Amniotic epithelial cell (primary cell): ENCODE measurements around the gene RARG.

Experiments used
- DNase-seq: peaks from one replicate; pipeline ENCODE4 v3.0.0-alpha.2; 2010; ENCODE audit warnings: low read depth

RARG gene

GRCh38 chr12:53231921-53232645 is at the start of gene RARG:
RARG (minus strand) TSS chr12:53232209; CDS start chr12:53227545, 4,664 bp downstream.
- no peak for DNase-seq

DNA sequence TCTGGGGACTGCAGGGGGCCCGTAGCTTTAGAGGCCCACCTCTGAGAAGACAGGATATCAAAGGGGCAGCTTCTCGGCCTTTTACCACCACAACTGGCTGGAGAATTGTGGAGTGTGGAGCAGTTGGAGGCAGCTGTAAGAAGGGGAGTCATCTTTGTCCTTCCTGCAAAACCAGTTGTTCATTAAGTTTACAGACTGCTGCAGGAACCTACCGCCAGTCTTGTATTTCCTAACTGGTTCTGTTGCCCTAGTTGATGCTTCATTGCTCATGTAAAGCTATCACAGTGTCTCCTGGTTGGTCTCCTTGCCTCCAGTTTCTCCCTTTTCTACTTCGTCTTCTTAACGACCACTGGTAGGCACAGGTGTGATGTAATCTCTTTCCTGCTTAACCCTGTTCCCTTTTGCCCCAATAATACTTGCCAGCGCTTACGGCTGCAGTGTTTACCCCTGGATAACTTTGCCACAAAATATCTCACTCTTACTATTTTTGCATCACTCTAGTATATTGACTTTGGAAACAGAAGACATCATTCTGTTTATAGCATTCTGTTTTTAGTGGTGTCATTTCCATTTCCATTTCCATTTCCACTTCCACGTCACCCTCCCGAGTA is 48.0 kb upstream of the RARG start:
- DNase-seq, result no peak

DNA sequence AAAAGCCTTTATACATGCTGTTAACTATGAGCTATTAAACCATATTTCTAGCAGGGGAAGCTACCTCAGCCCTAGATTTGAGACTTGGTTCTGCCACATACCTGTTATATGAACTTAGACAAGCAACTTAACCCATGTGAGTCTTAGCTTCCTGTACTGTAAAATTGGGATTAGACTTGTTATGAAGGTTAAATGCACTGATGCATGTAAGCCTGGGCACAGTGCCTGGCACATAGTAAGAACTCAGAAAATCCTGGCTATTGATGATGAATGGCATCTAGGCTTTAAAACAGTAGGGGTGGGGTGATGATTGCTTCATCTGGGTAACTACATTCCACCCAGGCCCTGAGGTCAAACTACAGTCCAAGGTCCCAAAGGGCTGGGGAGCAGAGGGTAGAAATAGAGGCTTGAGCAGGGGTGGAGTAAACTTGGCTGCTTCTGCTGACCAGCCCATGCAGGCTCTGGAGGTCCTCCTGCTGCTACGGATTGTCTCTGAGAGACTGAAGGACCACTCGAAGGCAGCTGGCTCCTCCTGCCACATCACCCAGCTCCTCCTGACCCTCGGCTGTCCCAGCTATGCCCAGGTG is 47.4 kb upstream of the RARG start:
- no peak for DNase-seq

DNA sequence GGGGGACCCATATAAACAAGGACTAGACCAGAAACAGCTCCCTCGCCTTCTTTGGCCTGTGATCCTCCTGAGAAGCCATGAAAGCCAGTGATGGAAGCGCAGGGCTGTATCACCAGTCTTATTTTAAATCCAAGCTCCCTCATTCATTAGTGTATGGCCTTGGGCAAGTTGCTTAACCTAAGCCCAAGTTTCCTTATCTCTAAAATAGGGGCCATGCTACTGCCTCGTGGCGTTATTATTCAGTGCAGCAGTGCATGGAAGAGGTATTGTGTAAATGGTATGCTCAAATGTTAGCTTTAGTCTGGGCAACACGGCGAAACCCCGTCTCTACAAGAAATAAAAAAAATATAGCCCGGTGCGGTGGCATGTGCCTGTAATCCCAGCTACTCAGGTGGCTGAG is 46.0 kb upstream of the RARG start:
- DNase-seq, result peak; percentile 58

DNA sequence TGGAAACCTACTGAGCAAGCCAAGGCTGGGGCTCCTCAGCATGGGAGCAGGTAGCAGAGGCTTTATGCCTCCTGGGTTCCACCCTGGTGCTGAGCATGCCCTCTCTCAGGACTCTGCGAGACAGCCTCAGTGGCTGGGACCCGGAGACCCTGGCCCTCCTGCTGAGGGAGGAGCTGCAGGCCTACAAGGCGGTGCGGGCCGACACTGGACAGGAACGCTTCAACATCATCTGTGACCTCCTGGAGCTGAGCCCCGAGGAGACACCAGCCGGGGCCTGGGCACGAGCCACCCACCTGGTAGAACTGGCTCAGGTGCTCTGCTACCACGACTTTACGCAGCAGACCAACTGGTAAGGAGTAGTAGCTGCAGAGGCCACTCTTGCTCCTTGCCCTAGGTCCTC is 44.5 kb upstream of the RARG start:
- DNase-seq, result no peak

DNA sequence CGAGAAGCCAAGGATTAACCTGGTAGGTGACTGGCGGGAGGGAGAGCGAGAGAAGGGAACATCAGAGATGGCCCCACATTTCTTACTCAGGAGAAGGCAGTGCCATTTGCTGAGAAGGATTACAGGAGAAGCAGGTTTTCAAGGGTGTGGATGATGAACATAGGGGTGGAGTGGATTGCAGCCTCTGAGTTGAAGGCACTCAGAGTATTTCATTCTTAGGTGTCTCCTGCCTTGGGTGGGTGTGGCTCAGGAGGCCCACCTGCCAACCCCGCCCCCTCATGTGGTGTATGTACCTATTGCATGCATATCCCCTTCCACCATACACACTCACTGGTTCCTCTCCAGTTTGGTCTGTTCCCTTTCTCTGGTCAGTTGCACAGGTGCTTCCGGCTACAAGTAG is 42.4 kb upstream of the RARG start:
- DNase-seq, result no peak

GRCh38 chr12:53268630-53269562 is 36.9 kb upstream of the RARG start:
- no peak for DNase-seq

DNA sequence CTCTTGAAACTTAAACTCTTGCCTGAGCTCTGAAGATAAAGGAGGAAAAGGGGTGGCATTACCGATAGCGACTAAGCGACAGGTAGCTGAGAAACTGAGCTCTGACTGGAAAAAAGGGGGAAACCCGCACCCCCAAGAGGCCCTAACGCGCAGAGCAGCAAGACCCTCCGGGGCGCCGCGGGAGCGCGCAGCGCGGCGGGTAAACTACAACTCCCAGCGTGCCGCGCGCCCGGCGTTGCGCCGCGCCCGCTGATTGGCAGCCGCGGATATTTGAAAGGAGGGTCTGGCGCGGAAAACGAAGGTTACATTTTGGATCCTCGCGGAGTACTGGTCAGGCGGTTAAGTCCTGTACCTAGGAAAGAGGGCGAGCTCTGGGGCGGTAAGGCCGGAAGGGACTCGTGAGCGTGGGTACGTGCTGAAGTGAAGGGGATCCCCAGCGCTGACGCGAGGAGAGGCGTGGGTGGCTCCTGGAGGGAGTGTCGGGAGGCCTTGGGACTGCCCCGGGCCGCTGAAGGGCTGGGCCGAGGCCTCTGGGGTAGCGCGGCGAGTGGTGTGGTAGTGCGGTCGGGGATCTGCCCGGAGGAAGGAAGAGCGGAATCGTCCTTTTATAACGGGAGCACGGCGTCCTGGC is 36.1 kb upstream of the RARG start, which contains the start of gene ESPL1:
TSS of gene ESPL1 (plus strand) at position 301 of the 631 bp plus-strand sequence. CDS start 468 bp downstream, outside the sequence.
- peak; percentile 65 for DNase-seq

DNA sequence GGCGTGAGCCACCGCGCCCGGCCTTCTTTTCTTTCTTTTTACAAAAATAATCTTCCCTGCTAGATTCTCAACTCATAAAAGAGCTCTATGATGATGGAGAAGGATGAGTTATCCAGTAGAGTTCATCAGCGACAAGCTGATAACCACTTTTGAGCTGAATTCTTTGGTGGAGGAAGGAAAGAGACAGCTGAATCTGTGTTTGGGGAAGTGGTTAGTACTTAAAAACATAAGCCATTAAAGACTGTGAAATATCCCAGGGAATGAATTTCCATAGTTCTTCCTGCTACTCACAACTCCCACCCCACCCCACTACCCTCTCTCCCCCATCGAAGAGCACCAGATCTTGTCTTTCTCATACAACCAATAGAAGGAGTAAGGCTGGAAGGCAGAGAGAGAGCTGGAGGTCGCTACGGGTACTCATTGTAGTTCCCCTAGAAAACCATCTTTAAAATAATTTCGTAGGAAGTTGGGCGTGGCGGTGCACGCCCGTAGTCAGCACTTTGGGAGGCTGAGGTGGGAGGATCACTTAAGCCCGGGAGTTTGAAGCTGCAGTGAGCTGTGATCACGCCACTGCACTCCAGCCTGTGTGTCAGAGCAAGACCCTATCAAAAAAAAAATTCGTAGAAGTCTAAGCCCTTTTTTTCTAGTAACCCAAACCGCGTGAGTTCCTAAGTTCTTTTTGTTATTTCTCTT is 35.4 kb upstream of the RARG start:
- DNase-seq, result no peak

DNA sequence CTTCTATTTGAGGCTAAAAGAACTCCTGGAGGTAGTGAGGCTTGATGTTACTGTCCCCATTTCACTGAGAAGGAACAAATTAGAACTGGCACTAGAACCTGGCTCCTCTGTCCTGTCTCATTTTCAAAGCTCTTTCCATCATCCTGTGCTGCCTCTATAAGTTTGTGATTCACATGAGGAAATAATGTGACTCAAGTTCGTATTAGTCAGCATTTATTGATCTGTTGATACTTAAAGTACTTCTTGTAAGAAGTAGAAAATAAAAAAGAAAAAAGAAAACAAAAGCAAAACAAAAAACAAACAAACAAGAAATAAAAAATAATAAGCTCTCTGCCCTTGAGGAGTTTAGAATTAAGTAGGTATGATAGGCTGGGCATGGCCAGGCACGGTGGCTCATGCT is 33.8 kb upstream of the RARG start:
- DNase-seq, result no peak

- DNase-seq, result no peak
Measured at GRCh38 chr12:53259891-53260290, 27.9 kb upstream of the RARG start.

DNA sequence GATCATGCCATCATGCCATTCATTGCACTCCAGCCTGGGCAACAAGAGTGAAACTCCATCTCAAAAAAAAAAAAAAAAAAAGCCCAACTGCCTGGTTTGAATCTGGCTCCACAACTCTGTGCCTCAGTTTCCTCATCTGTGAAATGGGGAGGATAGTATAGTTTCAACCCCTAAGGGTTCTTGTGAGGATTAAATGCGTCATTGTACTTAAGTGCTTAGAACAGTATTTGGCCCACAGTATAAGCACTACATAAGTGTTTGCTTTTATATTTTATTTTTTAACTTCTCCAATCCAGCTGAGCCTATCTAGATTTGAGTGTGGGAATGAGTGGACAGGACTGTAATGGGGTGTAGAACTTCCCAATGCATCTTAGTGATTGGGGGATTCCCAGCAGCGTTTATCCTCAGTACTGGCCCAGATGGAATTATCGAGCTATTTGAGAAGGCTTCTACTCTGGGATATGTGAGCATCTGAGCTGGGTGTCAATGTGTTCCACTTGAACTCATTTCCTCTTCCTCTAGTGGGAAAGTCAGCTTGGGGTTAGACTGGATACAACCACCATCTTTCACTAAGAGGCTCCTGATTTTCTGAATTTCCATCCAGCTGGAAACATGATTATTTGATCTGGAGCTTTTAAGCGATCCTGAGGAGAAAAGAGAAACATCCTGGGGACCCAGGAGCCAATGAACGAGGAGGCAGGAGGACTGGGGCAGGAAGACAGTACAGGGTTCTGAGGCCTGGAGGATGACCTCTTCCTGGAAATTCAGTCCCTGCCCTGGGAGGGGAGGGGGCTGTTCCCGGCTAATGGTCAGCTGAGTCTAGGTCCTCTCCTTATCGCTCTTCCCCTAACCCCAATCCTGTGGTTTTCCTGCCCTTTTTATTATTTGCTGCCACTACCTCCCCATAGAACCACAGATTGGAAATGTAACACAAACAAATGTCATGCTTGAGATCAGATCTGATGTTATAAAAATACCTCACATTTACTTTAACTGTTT is 26.8 kb upstream of the RARG start:
- no peak for DNase-seq

GRCh38 chr12:53255996-53256395 is 24.0 kb upstream of the RARG start:
- no peak for DNase-seq

- DNase-seq, result no peak
Measured at GRCh38 chr12:53254816-53255545, 23.0 kb upstream of the RARG start.

DNA sequence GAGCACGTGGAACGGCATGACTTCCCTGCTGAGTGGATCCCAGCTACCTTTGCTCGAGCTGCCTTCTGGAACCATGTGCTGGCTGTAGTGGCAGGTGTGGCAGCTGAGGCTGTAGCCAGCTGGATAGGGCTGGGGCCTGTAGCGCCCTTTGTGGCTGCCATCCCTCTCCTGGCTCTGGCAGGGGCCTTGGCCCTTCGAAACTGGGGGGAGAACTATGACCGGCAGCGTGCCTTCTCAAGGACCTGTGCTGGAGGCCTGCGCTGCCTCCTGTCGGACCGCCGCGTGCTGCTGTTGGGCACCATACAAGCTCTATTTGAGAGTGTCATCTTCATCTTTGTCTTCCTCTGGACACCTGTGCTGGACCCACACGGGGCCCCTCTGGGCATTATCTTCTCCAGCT is 21.3 kb upstream of the RARG start:
- no peak for DNase-seq

DNA sequence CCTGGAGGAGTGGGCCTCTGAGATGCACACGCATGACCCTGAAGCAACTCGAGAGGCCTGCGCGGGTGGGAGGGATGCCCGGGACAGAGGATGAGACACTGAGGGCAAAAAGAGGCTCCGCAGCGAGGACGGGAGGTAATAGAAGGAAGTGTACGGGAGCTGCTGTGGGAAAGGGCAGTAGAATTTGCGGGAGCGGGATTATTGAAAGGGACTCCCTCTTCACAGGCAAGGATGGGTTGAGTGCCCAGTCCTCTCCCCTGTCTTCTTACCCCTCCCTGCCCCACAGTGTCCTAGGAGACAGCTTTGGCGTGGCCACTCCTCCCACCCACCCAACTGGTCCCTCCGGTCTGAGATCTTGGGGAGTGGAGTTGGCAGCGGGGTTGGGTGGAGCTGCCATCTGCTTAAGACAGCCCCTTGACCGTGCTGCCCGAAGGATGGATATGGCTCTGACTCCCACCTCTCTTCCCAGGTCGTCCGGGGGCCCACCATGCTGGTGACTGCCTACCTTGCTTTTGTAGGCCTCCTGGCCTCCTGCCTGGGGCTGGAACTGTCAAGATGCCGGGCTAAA is 20.4 kb upstream of the RARG start:
- DNase-seq, result no peak

DNA sequence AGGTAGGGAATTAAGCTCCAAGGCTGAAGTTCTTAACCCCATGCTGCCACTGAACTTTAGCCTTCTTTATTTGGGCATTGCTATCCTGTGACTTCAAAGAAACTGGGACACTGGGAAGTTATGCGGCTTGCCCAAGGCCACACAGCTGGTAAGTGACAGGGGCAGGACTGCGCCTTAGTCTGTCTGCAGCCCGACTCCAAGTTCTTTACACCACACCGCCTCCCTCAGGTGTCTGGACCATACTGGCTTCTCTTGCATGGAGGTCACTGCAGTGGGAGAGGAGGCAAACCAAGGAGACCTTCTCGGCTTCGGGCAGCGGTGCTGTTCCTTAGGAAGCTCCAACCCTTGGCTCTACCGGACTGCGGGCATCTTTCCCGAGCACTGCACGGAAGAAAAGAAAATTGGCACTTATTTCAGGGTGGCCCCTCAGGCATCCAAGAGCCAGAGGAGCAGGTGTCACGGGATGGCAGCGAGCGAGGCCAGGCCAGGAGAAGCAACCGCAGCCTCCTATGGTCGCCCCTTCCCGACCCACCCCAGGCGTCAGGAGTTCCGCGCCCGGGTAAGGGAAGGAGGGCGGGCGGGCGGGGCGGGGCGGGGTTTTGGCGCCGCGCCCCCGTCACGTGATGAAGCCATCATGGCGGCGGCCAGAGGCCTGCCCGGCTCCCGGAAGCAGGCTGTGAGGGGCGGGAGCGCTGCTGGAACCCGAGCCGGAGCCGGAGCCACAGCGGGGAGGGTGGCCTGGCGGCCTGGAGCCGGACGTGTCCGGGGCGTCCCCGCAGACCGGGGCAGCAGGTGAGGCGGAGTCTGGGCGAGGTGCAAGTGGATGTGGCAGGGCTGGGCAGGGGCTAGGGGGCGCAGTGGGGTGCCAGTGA is 19.7 kb upstream of the RARG start:
- DNase-seq, result peak; percentile 51

GRCh38 chr12:53245286-53245685 is 13.3 kb upstream of the RARG start:
- DNase-seq, result no peak
